ENCODE results near the gene PECR.

PECR gene

GRCh38 chr2:216044883-216045486 is 36.6 kb downstream of the PECR start:
- H3K4me3 ChIP-seq (ENCODE audit: low read length), result no peak overlapping the region
- peaks cover 69% of the 10 kb centered on the region for H3K36me3 ChIP-seq (ENCODE audit: control insufficient read depth, insufficient read depth, low read length, severe bottlenecking)
- no peaks in the 10 kb centered on the region for H3K4me1 ChIP-seq (ENCODE audit: control insufficient read depth, insufficient read depth, low read length)
- no peak for DNase-seq (ENCODE audit: low read depth)
- no peaks in the 10 kb centered on the region for H3K9me3 ChIP-seq (ENCODE audit: control insufficient read depth, low read length)
- no peaks in the 10 kb centered on the region for H3K27me3 ChIP-seq (replicated peaks; ENCODE audit: control insufficient read depth, insufficient read depth, low read length)
- H3K9ac ChIP-seq (ENCODE audit: low read length), result no peak overlapping the region

- Histone ChIP-seq H3K4me3 (ENCODE audit: low read length) (no peak overlapping the region), H3K4me1 (ENCODE audit: control insufficient read depth, insufficient read depth, low read length) (no peaks in the 10 kb centered on the region), H3K9me3 (ENCODE audit: control insufficient read depth, low read length) (no peaks in the 10 kb centered on the region), H3K36me3 (ENCODE audit: control insufficient read depth, insufficient read depth, low read length, severe bottlenecking) (peaks cover 69% of the 10 kb centered on the region), H3K9ac (ENCODE audit: low read length) (no peak overlapping the region), H3K27me3 (replicated peaks; ENCODE audit: control insufficient read depth, insufficient read depth, low read length) (no peaks in the 10 kb centered on the region)
- no peak for DNase-seq (ENCODE audit: low read depth)
Measured at GRCh38 chr2:216043949-216044348, 37.7 kb downstream of the PECR start.

DNA sequence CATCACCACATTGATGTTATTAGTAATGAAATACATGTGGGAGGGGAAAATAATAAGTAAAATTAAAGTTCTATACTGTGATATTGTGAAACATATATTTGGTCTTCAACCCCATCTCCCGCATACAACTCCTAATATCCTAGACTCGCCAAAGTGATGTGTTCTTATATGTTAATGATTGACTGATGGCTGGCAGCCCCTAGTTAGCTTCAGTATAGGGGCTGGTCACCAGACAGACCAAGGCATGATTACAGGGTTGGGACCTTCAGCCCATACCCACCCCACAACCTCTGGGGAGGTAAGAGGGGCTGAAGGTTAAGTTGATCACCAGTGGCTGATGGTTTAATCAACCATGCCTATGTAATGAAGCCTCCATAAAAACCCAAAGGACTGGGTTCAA is 40.2 kb downstream of the PECR start:
- H3K27me3 ChIP-seq (replicated peaks; ENCODE audit: control insufficient read depth, insufficient read depth, low read length), result no peaks in the 10 kb centered on the region
- peaks cover 71% of the 10 kb centered on the region for H3K36me3 ChIP-seq (ENCODE audit: control insufficient read depth, insufficient read depth, low read length, severe bottlenecking)
- H3K9me3 ChIP-seq (ENCODE audit: control insufficient read depth, low read length), result no peaks in the 10 kb centered on the region
- no peak for DNase-seq (ENCODE audit: low read depth)
- no peak overlapping the region for H3K4me3 ChIP-seq (ENCODE audit: low read length)
- H3K4me1 ChIP-seq (ENCODE audit: control insufficient read depth, insufficient read depth, low read length), result no peaks in the 10 kb centered on the region
- no peak overlapping the region for H3K9ac ChIP-seq (ENCODE audit: low read length)

DNA sequence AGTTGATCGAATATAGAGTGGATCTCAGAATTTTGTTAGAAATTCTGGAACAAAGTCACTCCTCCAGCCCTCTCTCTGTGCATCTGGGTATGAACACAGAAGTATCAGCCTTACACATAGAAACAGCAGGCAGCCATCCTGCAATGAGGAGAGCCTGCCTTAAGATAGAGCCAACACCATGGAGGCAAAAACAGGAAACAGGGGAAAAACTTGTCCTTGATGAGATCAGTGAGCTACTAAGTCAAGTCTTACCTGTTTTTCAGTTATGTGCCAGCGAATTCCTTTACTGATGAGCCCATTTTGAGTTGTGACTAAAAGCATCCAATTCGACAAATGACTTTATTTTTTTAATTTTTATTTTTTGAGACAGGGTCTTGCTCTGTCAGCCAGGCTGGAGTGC is 41.7 kb downstream of the PECR start:
- Histone ChIP-seq H3K36me3 (ENCODE audit: control insufficient read depth, insufficient read depth, low read length, severe bottlenecking) (peaks cover 80% of the 10 kb centered on the region), H3K9ac (ENCODE audit: low read length) (no peak overlapping the region), H3K27me3 (replicated peaks; ENCODE audit: control insufficient read depth, insufficient read depth, low read length) (no peaks in the 10 kb centered on the region), H3K4me1 (ENCODE audit: control insufficient read depth, insufficient read depth, low read length) (no peaks in the 10 kb centered on the region), H3K9me3 (ENCODE audit: control insufficient read depth, low read length) (no peaks in the 10 kb centered on the region), H3K4me3 (ENCODE audit: low read length) (no peak overlapping the region)
- no peak for DNase-seq (ENCODE audit: low read depth)

DNA sequence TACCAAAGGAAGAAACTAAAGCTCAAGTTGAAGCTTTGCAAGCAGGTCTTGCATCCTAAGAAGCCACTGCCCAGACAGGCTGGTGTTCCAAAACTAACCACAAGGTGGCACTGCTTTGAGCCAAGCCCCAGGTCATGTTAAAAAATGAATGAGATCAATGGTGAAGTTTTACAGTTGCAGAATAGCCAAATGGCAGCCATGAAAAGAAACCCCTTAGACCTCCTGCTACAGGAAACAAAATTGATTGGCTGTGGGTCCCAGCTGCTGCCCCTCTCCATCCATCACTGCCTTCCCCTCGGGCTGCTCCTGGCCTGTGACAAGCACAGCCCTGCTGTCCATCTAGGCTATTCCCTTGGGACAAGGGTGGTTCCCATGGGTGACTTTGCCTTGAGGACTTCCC is 47.5 kb downstream of the PECR start:
- DNase-seq (ENCODE audit: low read depth), result peak; percentile 74
- Histone ChIP-seq H3K36me3 (ENCODE audit: control insufficient read depth, insufficient read depth, low read length, severe bottlenecking) (peaks cover 55% of the 10 kb centered on the region), H3K9me3 (ENCODE audit: control insufficient read depth, low read length) (no peaks in the 10 kb centered on the region), H3K4me1 (ENCODE audit: control insufficient read depth, insufficient read depth, low read length) (peaks cover 13% of the 10 kb centered on the region), H3K4me3 (ENCODE audit: low read length) (no peak overlapping the region), H3K9ac (ENCODE audit: low read length) (no peak overlapping the region), H3K27me3 (replicated peaks; ENCODE audit: control insufficient read depth, insufficient read depth, low read length) (no peaks in the 10 kb centered on the region)

DNA sequence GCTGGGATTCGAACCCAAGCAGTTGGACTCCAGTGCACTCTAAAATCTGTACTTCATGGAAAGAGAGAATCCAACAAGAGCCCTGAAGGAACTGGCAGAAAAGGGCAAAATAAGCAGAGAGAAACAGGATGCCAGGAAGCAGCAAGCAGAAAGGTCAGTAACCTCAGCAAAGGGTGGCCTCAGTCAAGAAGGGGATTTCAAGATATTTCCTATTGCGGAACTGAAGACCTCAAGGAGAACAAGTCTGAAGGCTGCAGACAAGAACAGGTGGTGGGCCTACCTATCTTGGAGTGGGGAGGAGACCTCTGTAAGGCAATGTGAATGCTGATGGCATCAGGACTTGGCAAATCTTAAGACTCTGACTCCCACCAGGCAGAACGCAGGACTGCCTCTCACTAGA is 48.2 kb downstream of the PECR start:
- peaks cover 13% of the 10 kb centered on the region for H3K4me1 ChIP-seq (ENCODE audit: control insufficient read depth, insufficient read depth, low read length)
- H3K36me3 ChIP-seq (ENCODE audit: control insufficient read depth, insufficient read depth, low read length, severe bottlenecking), result peaks cover 56% of the 10 kb centered on the region
- H3K9ac ChIP-seq (ENCODE audit: low read length), result no peak overlapping the region
- DNase-seq (ENCODE audit: low read depth), result no peak
- H3K9me3 ChIP-seq (ENCODE audit: control insufficient read depth, low read length), result no peaks in the 10 kb centered on the region
- H3K27me3 ChIP-seq (replicated peaks; ENCODE audit: control insufficient read depth, insufficient read depth, low read length), result no peaks in the 10 kb centered on the region
- H3K4me3 ChIP-seq (ENCODE audit: low read length), result no peak overlapping the region

DNA sequence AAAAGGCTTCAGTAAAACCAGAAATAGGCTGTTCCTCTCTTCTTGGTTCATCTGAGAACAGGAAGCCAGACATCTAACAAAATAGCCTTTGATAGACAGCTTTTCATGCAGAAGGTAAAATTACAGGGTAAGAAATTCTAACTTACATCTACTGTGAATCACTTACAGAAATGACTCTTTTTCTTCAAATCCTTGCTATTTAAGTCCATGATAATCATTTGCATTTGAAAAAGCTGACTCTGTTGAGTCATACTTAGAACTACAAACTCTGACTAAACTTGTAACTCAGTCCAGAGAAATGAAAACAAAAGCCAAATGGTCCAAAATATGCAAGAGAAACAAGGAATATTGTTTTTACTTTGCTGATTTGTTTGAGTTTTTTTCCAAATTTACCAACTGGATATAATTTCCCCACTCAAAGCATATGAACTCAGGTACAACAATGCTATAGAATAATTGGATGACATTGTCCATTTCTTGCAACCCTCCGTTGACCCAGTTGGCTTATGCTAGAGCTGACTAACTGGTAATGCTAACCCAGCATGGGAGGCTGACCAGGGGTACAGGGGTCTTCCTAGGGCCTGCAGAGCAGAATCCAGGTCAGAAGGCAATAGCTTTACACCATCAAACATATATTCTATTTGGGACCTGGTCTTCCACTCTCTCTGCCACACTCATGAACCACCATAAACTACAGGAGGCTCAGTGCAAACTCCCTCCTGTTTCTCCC is 49.5 kb downstream of the PECR start:
- H3K9ac ChIP-seq (ENCODE audit: low read length), result no peak overlapping the region
- peaks cover 13% of the 10 kb centered on the region for H3K4me1 ChIP-seq (ENCODE audit: control insufficient read depth, insufficient read depth, low read length)
- H3K4me3 ChIP-seq (ENCODE audit: low read length), result no peak overlapping the region
- peaks cover 47% of the 10 kb centered on the region for H3K36me3 ChIP-seq (ENCODE audit: control insufficient read depth, insufficient read depth, low read length, severe bottlenecking)
- H3K27me3 ChIP-seq (replicated peaks; ENCODE audit: control insufficient read depth, insufficient read depth, low read length), result no peaks in the 10 kb centered on the region
- no peaks in the 10 kb centered on the region for H3K9me3 ChIP-seq (ENCODE audit: control insufficient read depth, low read length)
- DNase-seq (ENCODE audit: low read depth), result peak; percentile 80

DNA sequence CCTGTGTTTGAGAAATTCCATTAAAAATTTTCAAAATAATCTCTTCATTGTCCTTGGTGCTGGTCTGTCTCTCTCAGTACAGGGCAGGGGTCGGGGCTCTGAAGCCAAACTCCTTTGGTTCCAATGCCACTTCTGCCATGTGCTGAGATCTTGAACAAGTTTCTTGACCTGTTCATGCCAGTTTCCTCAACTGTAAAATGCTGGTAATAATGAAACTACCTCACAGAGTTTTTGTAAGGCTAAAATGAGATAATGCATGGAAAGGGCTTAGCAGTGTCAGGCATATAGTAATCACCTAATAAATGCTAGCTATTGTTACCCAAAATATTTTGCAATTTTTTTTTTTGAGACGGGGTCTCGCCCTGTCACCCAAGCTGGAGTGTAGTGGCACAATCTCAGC is 51.4 kb downstream of the PECR start:
- Histone ChIP-seq H3K4me3 (ENCODE audit: low read length) (no peak overlapping the region), H3K36me3 (ENCODE audit: control insufficient read depth, insufficient read depth, low read length, severe bottlenecking) (peaks cover 28% of the 10 kb centered on the region), H3K27me3 (replicated peaks; ENCODE audit: control insufficient read depth, insufficient read depth, low read length) (no peaks in the 10 kb centered on the region), H3K9ac (ENCODE audit: low read length) (no peak overlapping the region), H3K9me3 (ENCODE audit: control insufficient read depth, low read length) (no peaks in the 10 kb centered on the region), H3K4me1 (ENCODE audit: control insufficient read depth, insufficient read depth, low read length) (peaks cover 13% of the 10 kb centered on the region)
- DNase-seq (ENCODE audit: low read depth), result no peak

- Histone ChIP-seq H3K36me3 (ENCODE audit: control insufficient read depth, insufficient read depth, low read length, severe bottlenecking) (peaks cover 22% of the 10 kb centered on the region), H3K27me3 (replicated peaks; ENCODE audit: control insufficient read depth, insufficient read depth, low read length) (no peaks in the 10 kb centered on the region), H3K9ac (ENCODE audit: low read length) (no peak overlapping the region), H3K4me1 (ENCODE audit: control insufficient read depth, insufficient read depth, low read length) (peaks cover 13% of the 10 kb centered on the region), H3K4me3 (ENCODE audit: low read length) (no peak overlapping the region), H3K9me3 (ENCODE audit: control insufficient read depth, low read length) (no peaks in the 10 kb centered on the region)
- peak; percentile 25 for DNase-seq (ENCODE audit: low read depth)
Measured at GRCh38 chr2:216029416-216030129, 52.0 kb downstream of the PECR start.

- no peak for DNase-seq (ENCODE audit: low read depth)
- Histone ChIP-seq H3K9ac (ENCODE audit: low read length) (no peak overlapping the region), H3K9me3 (ENCODE audit: control insufficient read depth, low read length) (no peaks in the 10 kb centered on the region), H3K36me3 (ENCODE audit: control insufficient read depth, insufficient read depth, low read length, severe bottlenecking) (peaks cover 9% of the 10 kb centered on the region), H3K4me1 (ENCODE audit: control insufficient read depth, insufficient read depth, low read length) (no peaks in the 10 kb centered on the region), H3K27me3 (replicated peaks; ENCODE audit: control insufficient read depth, insufficient read depth, low read length) (no peaks in the 10 kb centered on the region), H3K4me3 (ENCODE audit: low read length) (no peak overlapping the region)
Measured at GRCh38 chr2:216024779-216025336, 56.8 kb downstream of the PECR start.

- no peak overlapping the region for H3K9ac ChIP-seq (ENCODE audit: low read length)
- no peaks in the 10 kb centered on the region for H3K9me3 ChIP-seq (ENCODE audit: control insufficient read depth, low read length)
- H3K36me3 ChIP-seq (ENCODE audit: control insufficient read depth, insufficient read depth, low read length, severe bottlenecking), result no peaks in the 10 kb centered on the region
- no peaks in the 10 kb centered on the region for H3K4me1 ChIP-seq (ENCODE audit: control insufficient read depth, insufficient read depth, low read length)
- no peak overlapping the region for H3K4me3 ChIP-seq (ENCODE audit: low read length)
- DNase-seq (ENCODE audit: low read depth), result peak; percentile 77
- H3K27me3 ChIP-seq (replicated peaks; ENCODE audit: control insufficient read depth, insufficient read depth, low read length), result no peaks in the 10 kb centered on the region
Measured at GRCh38 chr2:216023055-216023648, 58.5 kb downstream of the PECR start.
